ENCODE data around the gene CTAGE1.
"Not testable (repeated sequence)": the region's sequence is repeated elsewhere in the genome, so short reads cannot be mapped to it uniquely, and the experiment has no call there.

CTAGE1 gene

GRCh38 chr18:22410126-22410525 is 7.6 kb downstream of the CTAGE1 start:
- TF ChIP-seq TAF1 (IDR thresholded peaks at IDR 0.05; ENCODE audit: borderline replicate concordance, low read depth, low read length) (no peak), POLR2AphosphoS5 (IDR thresholded peaks at IDR 0.05; ENCODE audit: low read depth, low read length) (no peak), POLR2A (IDR thresholded peaks at IDR 0.05; ENCODE audit: low read depth, low read length) (no peak)
- no peak for FAIRE-seq
- no peak for DNase-seq (ENCODE audit: insufficient read length)

DNA sequence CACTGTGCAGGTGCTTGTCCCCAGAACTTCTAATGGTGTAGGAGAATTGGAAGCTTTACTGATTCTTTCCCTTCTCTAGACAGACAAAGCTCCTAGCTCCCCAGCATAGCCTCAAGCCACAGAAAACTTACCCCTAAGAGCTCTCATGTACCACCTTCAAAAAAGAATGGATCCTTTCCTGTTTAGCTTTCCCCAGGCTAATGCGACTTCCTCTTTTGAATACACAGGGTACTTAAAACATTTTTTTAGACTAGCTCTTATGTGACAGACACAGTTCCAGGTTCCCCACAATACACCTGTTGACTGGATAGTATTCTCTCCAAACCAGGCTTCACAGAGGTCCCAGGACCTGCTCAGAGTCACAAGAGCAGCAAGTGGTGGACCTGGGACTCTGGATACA is 8.3 kb downstream of the CTAGE1 start:
- no peak for DNase-seq (ENCODE audit: insufficient read length)
- TF ChIP-seq TAF1 (IDR thresholded peaks at IDR 0.05; ENCODE audit: borderline replicate concordance, low read depth, low read length) = no peak
- TF ChIP-seq POLR2A (IDR thresholded peaks at IDR 0.05; ENCODE audit: low read depth, low read length) = no peak
- TF ChIP-seq POLR2AphosphoS5 (IDR thresholded peaks at IDR 0.05; ENCODE audit: low read depth, low read length) = no peak
- no peak for FAIRE-seq

GRCh38 chr18:22408059-22408458 is 9.7 kb downstream of the CTAGE1 start:
- no peak for DNase-seq (ENCODE audit: insufficient read length)
- TF ChIP-seq POLR2A (IDR thresholded peaks at IDR 0.05; ENCODE audit: low read depth, low read length) (no peak), TAF1 (IDR thresholded peaks at IDR 0.05; ENCODE audit: borderline replicate concordance, low read depth, low read length) (no peak), POLR2AphosphoS5 (IDR thresholded peaks at IDR 0.05; ENCODE audit: low read depth, low read length) (no peak)
- no peak for FAIRE-seq

DNA sequence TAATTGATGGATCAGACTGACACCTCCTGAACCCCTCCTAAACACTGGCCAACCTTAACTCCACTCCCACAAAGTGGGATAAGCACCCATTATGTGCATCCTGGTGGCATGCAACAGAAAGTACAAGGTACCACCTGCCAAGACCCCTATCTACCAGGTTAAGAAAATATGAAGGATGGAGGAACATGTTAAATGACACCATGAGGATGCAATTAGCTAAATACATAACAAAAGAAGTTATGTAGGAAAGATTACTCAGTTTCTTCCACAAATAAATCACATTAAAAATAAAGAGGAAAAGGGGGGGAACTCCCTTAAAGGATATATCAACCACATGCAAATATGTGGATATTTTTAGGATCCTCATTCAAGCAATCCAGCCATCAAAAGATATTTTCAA is 12.6 kb downstream of the CTAGE1 start:
- FAIRE-seq (no peak), DNase-seq (ENCODE audit: insufficient read length) (no peak)
- TF ChIP-seq POLR2A (IDR thresholded peaks at IDR 0.05; ENCODE audit: low read depth, low read length) (no peak), POLR2AphosphoS5 (IDR thresholded peaks at IDR 0.05; ENCODE audit: low read depth, low read length) (no peak), TAF1 (IDR thresholded peaks at IDR 0.05; ENCODE audit: borderline replicate concordance, low read depth, low read length) (no peak)

DNA sequence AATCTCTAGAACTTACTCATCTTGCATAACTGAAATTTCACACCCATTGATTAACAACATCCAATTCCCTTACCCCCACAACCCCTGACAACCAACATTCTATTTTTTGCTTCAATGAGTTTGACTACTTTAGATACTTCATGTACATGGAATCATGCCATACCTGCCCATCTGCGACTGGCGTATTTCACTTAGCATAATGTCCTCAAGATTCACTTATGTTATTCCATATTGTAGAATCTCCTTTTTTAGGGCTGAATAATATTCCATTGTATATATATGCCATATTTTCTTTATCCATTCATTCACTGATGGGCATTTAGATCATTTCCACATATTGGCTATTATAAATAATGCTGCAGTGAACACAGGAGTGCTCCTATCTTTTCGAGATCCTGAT is 13.8 kb downstream of the CTAGE1 start:
- DNase-seq (ENCODE audit: insufficient read length) = no peak
- FAIRE-seq = no peak
- TF ChIP-seq POLR2AphosphoS5 (IDR thresholded peaks at IDR 0.05; ENCODE audit: low read depth, low read length) = no peak
- no peak for TF ChIP-seq TAF1 (IDR thresholded peaks at IDR 0.05; ENCODE audit: borderline replicate concordance, low read depth, low read length)
- TF ChIP-seq POLR2A (IDR thresholded peaks at IDR 0.05; ENCODE audit: low read depth, low read length) = no peak

DNA sequence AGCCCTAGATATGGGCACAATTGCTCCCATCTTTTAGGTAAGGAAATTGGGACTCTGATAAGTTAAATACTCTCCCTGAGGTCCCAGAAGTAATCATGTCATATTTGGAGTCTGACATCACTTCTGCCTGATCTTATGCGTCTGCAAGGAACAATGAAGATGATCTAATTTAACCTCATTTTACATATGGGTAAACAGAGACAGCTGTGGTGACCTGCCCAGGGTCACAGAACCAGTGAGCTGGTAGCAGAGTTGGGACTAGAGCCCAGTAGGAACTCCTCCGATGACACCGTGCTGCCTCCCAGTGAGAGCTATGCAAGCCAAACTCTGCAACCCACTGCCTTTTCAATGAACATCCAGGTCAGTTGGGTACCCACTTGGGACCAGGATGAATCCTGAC is 17.8 kb downstream of the CTAGE1 start:
- DNase-seq (ENCODE audit: insufficient read length) (no peak), FAIRE-seq (no peak)
- TF ChIP-seq POLR2AphosphoS5 (IDR thresholded peaks at IDR 0.05; ENCODE audit: low read depth, low read length) (no peak), TAF1 (IDR thresholded peaks at IDR 0.05; ENCODE audit: borderline replicate concordance, low read depth, low read length) (no peak), POLR2A (IDR thresholded peaks at IDR 0.05; ENCODE audit: low read depth, low read length) (no peak)

DNA sequence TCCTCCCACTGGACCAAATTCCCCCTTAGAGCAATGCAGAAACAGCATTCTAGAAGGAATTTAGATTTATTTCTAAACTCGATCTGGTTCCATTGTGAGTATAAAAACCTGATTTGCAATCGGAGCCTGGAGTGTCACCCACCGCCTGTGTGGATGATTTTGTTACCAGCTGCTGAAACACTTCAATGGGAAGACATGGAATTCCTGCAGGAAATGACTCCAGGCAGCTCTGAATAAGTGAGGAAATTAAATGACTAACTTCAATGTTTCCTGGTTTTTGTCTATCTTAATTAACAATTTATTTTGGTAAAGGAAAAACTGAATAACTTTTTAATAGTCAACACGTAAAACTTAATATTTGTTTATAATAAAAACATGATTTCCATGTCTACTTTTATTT is 19.3 kb downstream of the CTAGE1 start:
- DNase-seq (ENCODE audit: insufficient read length) = no peak
- no peak for FAIRE-seq
- TF ChIP-seq POLR2AphosphoS5 (IDR thresholded peaks at IDR 0.05; ENCODE audit: low read depth, low read length) = no peak

DNA sequence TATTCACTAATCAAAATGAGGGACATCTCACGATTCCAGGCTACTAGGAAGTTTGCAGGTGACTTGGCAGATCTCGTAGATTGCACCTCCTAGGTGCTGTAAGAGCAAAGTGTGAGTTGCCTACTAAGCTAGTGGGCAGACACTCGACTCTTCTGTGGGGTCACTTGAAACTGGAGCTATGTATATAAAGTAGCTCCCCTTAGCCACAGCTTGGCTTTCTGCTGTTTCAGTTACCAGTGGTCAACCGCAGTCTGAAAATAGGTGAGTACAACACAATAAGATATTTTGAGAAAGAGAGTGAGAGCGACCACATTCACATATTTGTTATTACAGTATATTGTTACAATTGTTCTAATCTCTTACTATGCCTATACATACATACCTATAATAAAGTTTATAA is 23.3 kb downstream of the CTAGE1 start:
- DNase-seq (ENCODE audit: insufficient read length) (no peak), FAIRE-seq (no peak)
- TF ChIP-seq TAF1 (IDR thresholded peaks at IDR 0.05; ENCODE audit: borderline replicate concordance, low read depth, low read length) (no peak), POLR2A (IDR thresholded peaks at IDR 0.05; ENCODE audit: low read depth, low read length) (no peak), POLR2AphosphoS5 (IDR thresholded peaks at IDR 0.05; ENCODE audit: low read depth, low read length) (no peak)

DNA sequence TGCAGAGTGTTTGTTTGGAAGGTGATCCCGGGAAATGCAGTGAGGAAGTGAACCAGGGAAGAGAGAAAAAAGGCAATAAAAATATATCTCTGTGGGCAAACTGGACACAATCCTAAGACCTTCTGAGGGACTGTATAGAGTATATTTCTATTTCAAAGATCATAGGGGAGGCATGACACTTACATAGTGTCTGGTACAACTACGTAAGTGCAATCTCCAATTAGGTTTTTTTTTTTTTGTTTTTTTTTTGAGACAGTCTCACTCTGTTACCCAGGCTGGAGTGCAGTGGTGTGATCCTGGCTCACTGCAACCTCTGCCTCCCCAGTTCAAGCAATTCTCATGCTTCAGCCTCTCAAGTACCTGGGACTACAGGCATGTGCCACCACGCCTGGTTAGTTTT is 24.6 kb downstream of the CTAGE1 start:
- FAIRE-seq; DNase-seq (ENCODE audit: insufficient read length): not testable (repeated sequence)

DNA sequence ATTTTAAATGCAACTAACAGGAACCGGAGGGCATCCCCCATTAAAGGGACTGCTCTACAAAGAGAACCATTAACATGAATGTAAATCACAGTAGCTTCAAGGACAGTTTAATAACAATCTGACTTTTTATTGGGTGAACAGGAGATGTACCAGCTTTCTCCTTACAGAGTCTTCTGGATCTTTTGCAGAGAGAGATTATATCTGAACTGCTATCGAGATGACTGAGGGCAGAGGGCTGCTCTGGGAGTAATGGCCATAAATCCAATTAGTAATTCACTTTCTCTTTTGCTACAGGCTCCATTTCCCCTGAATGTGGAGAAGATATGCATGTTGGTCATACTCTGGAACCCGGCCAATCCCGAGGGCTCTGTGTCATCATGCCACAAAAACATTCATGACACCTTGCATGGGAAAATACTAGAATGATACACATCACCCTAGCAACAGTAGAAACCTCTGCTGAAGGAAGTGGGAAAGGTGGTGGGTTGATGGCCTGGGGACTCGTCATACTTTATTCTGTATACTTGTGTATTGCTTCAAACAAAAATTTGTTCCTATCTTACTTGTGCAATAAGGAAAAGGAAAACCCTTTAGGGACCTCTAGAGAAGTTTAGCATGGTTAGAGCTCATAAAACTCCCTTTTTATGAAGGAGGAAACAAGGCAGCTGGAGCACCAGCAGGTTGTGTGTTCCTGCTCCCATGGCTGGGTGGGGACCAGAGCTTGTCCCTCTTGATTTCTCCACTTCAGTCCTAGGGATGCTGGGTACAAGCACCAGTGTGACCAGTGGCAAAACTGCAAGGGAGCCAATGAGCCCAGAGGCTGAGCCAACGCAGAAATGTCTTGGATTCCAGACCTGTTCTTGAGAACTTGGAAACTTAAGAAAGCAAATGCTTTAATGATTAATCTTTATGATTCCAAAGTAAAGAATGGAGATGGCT is 26.0 kb downstream of the CTAGE1 start:
- FAIRE-seq = no peak
- DNase-seq (ENCODE audit: insufficient read length) = no peak

GRCh38 chr18:22387787-22388186 is 29.9 kb downstream of the CTAGE1 start:
- TF ChIP-seq POLR2A (IDR thresholded peaks at IDR 0.05; ENCODE audit: low read depth, low read length) = no peak
- TF ChIP-seq TAF1 (IDR thresholded peaks at IDR 0.05; ENCODE audit: borderline replicate concordance, low read depth, low read length) = no peak
- no peak for TF ChIP-seq POLR2AphosphoS5 (IDR thresholded peaks at IDR 0.05; ENCODE audit: low read depth, low read length)
- DNase-seq (ENCODE audit: insufficient read length) (no peak), FAIRE-seq (no peak)

More for the DNA sequence above, 26.0 kb downstream of the CTAGE1 start:
- TF ChIP-seq TAF1 (IDR thresholded peaks at IDR 0.05; ENCODE audit: borderline replicate concordance, low read depth, low read length) = no peak
- TF ChIP-seq POLR2A (IDR thresholded peaks at IDR 0.05; ENCODE audit: low read depth, low read length) = no peak
- TF ChIP-seq POLR2AphosphoS5 (IDR thresholded peaks at IDR 0.05; ENCODE audit: low read depth, low read length) = no peak

GRCh38 chr18:22387364-22387763 is 30.4 kb downstream of the CTAGE1 start:
- FAIRE-seq = no peak
- TF ChIP-seq POLR2AphosphoS5 (IDR thresholded peaks at IDR 0.05; ENCODE audit: low read depth, low read length) = no peak
- TF ChIP-seq POLR2A (IDR thresholded peaks at IDR 0.05; ENCODE audit: low read depth, low read length) = no peak
- no peak for TF ChIP-seq TAF1 (IDR thresholded peaks at IDR 0.05; ENCODE audit: borderline replicate concordance, low read depth, low read length)

More at GRCh38 chr18:22387364-22387763, 30.4 kb downstream of the CTAGE1 start:
- DNase-seq (ENCODE audit: insufficient read length) = no peak

All from GM12892 (cell line).